HUES64 (cell line): ENCODE data around the gene OSBPL10.

Experiments
- H3K27ac ChIP-seq: 2 replicates; pipeline ENCODE4 v1.7.0; 2013; ENCODE audit warnings: low read depth, low read length, inconsistent platforms
- H3K27me3 ChIP-seq: 2 replicates; pipeline ENCODE4 v1.6.1; 2013; ENCODE audit warnings: mild to moderate bottlenecking, low read length; ENCODE audit not compliant: insufficient read depth
- H3K36me3 ChIP-seq: 2 replicates; pipeline ENCODE4 v1.6.1; 2013; ENCODE audit warnings: mild to moderate bottlenecking, low read length; ENCODE audit not compliant: insufficient read depth
- H3K4me1 ChIP-seq: 2 replicates; pipeline ENCODE4 v1.6.1; 2013; ENCODE audit warnings: mild to moderate bottlenecking, low read length, moderate library complexity; ENCODE audit not compliant: insufficient read depth
- H3K4me3 ChIP-seq: 2 replicates; pipeline ENCODE4 v1.5.1; 2013; ENCODE audit warnings: mild to moderate bottlenecking, low read length, moderate library complexity
- H3K9ac ChIP-seq: 2 replicates; pipeline ENCODE4 v1.6.1; 2013; ENCODE audit warnings: mild to moderate bottlenecking, low read depth, low read length
- H3K9me3 ChIP-seq: 2 replicates; pipeline ENCODE4 v1.6.1; 2013; ENCODE audit warnings: low read depth, low read length; ENCODE audit not compliant: insufficient read depth
- WGBS: fragments of 150-250, 120-280 bp; methylation state at CpG from one replicate; pipeline ENCODE4 v1.1.7; 2013; ENCODE audit warnings: missing lambda C conversion rate; 5-methylcytosine and 5-hydroxymethylcytosine counted together

The OSBPL10 gene

DNA sequence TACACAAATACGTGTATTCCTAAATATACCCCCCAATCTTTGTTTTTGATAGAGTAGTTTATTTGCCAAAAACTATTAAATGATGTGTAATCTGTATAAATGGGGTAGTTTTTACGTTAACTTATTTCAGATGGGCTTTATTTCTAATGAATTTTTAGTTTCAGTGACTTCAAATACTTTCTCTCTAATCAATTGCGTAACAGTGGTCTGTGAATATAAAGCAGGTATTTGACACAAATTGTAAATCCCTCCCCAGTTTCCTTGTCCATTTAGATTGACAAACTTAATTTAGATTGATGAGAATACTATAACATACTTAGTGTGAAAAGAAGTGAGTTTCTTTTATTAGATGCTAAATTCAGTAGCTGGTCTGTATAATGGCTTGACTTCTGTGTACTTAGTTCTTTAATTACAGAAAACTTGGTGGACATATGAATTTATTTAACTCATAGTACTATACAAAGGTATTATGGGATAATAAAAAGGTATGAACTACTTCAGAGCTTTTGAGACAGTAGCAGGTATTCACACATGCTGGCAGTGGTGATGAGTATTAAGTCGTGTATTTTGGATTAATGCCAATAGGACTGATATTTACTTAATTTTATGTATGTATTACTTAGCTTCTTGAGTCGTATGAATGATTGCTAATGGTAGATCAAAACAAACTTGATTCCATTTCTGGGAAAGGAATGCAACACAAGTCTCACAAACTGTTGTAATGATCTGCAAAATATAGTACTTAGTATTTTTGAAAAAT is 366.7 kb downstream of the OSBPL10 start:
- Histone ChIP-seq H3K4me3 (no peak overlapping the region), H3K27ac (no peak overlapping the region), H3K27me3 (no peaks in the 10 kb centered on the region), H3K9me3 (no peaks in the 10 kb centered on the region), H3K9ac (no peak overlapping the region), H3K36me3 (peaks cover 19% of the 10 kb centered on the region), H3K4me1 (peaks cover 17% of the 10 kb centered on the region; the same call in 1 of the 2 replicates)
- WGBS: 69% methylated on average over 2 of the region's 5 CpGs

DNA sequence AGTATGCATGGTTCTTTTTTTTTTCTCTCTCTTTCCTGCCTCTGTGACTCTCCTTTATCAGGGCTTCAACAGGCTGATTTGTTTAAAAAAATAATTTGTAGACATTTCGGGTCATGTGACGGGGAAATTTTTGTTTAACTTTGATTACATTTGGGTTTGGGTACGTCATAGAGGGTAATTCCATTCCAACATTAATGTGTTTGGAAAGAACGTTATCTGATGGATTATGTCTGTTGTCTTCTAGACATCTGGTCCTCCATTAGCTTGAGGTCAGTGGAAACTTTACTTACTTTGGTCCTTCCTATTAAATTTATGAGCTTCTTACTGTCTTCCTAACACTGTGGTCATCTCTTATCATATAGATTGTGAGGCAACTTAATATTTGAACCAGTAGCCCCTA is 367.4 kb downstream of the OSBPL10 start:
- peaks cover 12% of the 10 kb centered on the region for H3K36me3 ChIP-seq
- 95% methylated on average over 4 of the region's 4 CpGs for WGBS

DNA sequence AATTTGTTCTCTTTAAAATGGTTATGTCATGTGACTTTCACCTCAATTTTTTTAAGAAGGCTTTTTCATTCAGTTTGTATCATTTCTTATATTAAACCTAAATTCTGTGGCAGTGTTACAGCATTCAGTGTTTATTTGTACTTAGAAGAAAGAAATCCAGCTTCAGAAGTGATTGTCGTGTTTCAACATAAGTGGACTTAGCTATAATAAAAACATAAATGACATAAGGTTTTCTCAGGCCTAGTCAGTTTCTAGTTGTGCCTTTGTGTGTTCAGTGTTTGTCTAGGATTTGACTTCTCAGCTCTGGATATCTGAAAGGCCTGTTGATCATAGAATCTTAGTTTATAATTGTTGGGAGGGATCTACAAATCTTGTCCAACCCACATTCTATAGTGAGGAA is 367.9 kb downstream of the OSBPL10 start:
- H3K27ac ChIP-seq: no peak overlapping the region
- H3K4me3 ChIP-seq: no peak overlapping the region
- no CpG with 5 or more reads among the region's 1 CpG for WGBS
- no peak overlapping the region for H3K9ac ChIP-seq
- no peaks in the 10 kb centered on the region for H3K27me3 ChIP-seq
- H3K36me3 ChIP-seq: peaks cover 9% of the 10 kb centered on the region; the same call in 1 of the 2 replicates
- H3K4me1 ChIP-seq: peaks cover 17% of the 10 kb centered on the region; the same call in 1 of the 2 replicates
- no peaks in the 10 kb centered on the region for H3K9me3 ChIP-seq

More for the DNA sequence above, 367.4 kb downstream of the OSBPL10 start:
- peaks cover 17% of the 10 kb centered on the region; the same call in 1 of the 2 replicates for H3K4me1 ChIP-seq
- H3K27me3 ChIP-seq: no peaks in the 10 kb centered on the region
- H3K27ac ChIP-seq: no peak overlapping the region
- H3K9ac ChIP-seq: no peak overlapping the region
- no peaks in the 10 kb centered on the region for H3K9me3 ChIP-seq
- no peak overlapping the region for H3K4me3 ChIP-seq
